Transverse colon (tissue), 4 donors: ENCODE data around the gene CDK5.
A peak's percentile ranks its signal among the peaks of the same experiment; 100 is the strongest.

Experiments used
- CTCF ChIP-seq, 5 experiments: fragments of 200-600 bp in 3 of 5; fragments of 450-650 bp in 2 of 5; sonication (generic) in 3 of 5; IDR thresholded peaks; 1 replicate in 2 of 5; 2 replicates in 3 of 5; pipeline ENCODE4 v1.5.1; 2016 to 2017; ENCODE audit warnings: antibody characterized with exemption in 5 of 5, inconsistent platforms in 3 of 5, mild to moderate bottlenecking in 2 of 5, moderate library complexity in 1 of 5
- EP300 ChIP-seq: sonication (generic); formaldehyde crosslinking; IDR thresholded peaks from one replicate; pipeline ENCODE4 v1.6.1; 2017; ENCODE audit warnings: antibody characterized with exemption, low read depth
- POLR2A ChIP-seq: fragments of 450-650 bp; IDR thresholded peaks from one replicate; pipeline ENCODE4 v1.6.1; 2016; ENCODE audit warnings: antibody characterized with exemption, mild to moderate bottlenecking, moderate library complexity
- POLR2AphosphoS5 ChIP-seq, 3 donors: sonication (generic); formaldehyde crosslinking; IDR thresholded peaks; one replicate each; pipeline ENCODE4 v1.6.1; 2016; ENCODE audit warnings: antibody characterized with exemption in 3 of 3

GRCh38 chr7:151017953-151018420 is 39.7 kb downstream of the CDK5 start:
- peak; percentile 88 to 97 (median 94) for TF ChIP-seq CTCF (IDR thresholded peaks at IDR 0.05)
- TF ChIP-seq POLR2A = no peak
- no peak for TF ChIP-seq POLR2AphosphoS5 (IDR thresholded peaks at IDR 0.05)
- no peak for TF ChIP-seq EP300
